ENCODE measurements around the gene SERPINA1. TPM values are rescaled to one million over a fixed set of nuclear protein-coding genes. Genes with fewer than 3 reads are reported as not detected.

SERPINA1 gene
- total RNA-seq, 1 experiment from 2014 or later, result not detected

DNA sequence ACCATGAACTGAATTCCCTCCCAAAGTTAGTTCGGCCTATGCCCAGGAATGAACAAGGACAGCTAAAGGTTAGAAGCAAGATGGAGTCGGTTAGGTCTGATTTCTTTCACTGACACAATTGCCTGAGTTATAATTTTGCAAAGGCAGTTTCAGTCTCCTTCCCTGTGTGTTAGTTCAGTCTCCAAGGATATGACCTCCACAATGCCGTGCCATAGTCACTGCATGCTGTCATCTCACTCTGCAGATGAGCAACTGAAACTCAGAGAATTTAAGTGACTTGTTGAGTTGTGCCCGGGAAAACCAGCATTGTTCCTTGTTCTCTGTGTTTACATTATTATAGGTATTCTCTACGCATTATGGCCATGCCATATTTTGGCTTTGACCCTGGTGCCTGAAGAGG lies 10.1 kb upstream of the SERPINA1 start:
- no peak for TF ChIP-seq EZH2 (IDR thresholded peaks at IDR 0.05; ENCODE audit: low read depth)
- Histone ChIP-seq H3K79me2 (ENCODE audit: low read depth) (no peaks in the 10 kb centered on the region), H4K20me1 (ENCODE audit: insufficient read depth) (no peaks in the 10 kb centered on the region), H3F3A (ENCODE audit: insufficient read depth, low read depth) (no peaks in the 10 kb centered on the region), H2AFZ (no peak overlapping the region), H3K27me3 (ENCODE audit: insufficient read depth, low read depth) (peaks cover 16% of the 10 kb centered on the region; the same call in 1 of the 2 replicates), H3K9me2 (ENCODE audit: insufficient read depth) (no peaks in the 10 kb centered on the region), H3K4me1 (replicated peaks; ENCODE audit: insufficient read depth) (no peaks in the 10 kb centered on the region), H3K9me3 (ENCODE audit: insufficient read depth, low read depth) (no peaks in the 10 kb centered on the region), H3K36me3 (ENCODE audit: low read depth) (no peaks in the 10 kb centered on the region), H3K27ac (no peak overlapping the region), H3K4me2 (no peak overlapping the region), H3K4me3 (no peak overlapping the region)
- ChIA-PET POLR2A (ENCODE audit: unreplicated experiment) (no interaction called here), CTCF (no interaction called here)
- BruUV-seq (replicated peaks), result no TSS peak
- no peak for DNase-seq
- intact Hi-C loops (cut with micrococcal nuclease; ENCODE audit: unreplicated experiment), result no loop called here

- no peaks in the 10 kb centered on the region for H3F3A ChIP-seq (ENCODE audit: insufficient read depth, low read depth)
- H3K9me2 ChIP-seq (ENCODE audit: insufficient read depth), result no peaks in the 10 kb centered on the region
- ChIA-PET CTCF (no interaction called here), POLR2A (ENCODE audit: unreplicated experiment) (no interaction called here)
- BruUV-seq (replicated peaks), result no TSS peak
- H3K27me3 ChIP-seq (ENCODE audit: insufficient read depth, low read depth), result peaks cover 19% of the 10 kb centered on the region; the same call in 1 of the 2 replicates
- no peak for TF ChIP-seq EZH2 (IDR thresholded peaks at IDR 0.05; ENCODE audit: low read depth)
- TF ChIP-seq, protein P1, sequence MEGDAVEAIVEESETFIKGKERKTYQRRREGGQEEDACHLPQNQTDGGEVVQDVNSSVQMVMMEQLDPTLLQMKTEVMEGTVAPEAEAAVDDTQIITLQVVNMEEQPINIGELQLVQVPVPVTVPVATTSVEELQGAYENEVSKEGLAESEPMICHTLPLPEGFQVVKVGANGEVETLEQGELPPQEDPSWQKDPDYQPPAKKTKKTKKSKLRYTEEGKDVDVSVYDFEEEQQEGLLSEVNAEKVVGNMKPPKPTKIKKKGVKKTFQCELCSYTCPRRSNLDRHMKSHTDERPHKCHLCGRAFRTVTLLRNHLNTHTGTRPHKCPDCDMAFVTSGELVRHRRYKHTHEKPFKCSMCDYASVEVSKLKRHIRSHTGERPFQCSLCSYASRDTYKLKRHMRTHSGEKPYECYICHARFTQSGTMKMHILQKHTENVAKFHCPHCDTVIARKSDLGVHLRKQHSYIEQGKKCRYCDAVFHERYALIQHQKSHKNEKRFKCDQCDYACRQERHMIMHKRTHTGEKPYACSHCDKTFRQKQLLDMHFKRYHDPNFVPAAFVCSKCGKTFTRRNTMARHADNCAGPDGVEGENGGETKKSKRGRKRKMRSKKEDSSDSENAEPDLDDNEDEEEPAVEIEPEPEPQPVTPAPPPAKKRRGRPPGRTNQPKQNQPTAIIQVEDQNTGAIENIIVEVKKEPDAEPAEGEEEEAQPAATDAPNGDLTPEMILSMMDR (conservative IDR thresholded peaks at IDR 0.05), result no peak
- no peaks in the 10 kb centered on the region for H3K79me2 ChIP-seq (ENCODE audit: low read depth)
- H3K27ac ChIP-seq, result no peak overlapping the region
- H3K36me3 ChIP-seq (ENCODE audit: low read depth), result no peaks in the 10 kb centered on the region
- H3K9me3 ChIP-seq (ENCODE audit: insufficient read depth, low read depth), result no peaks in the 10 kb centered on the region
- intact Hi-C loops (cut with micrococcal nuclease; ENCODE audit: unreplicated experiment), result no loop called here
- H3K4me2 ChIP-seq, result no peak overlapping the region
- H2AFZ ChIP-seq, result no peak overlapping the region
- no peaks in the 10 kb centered on the region for H4K20me1 ChIP-seq (ENCODE audit: insufficient read depth)
- no peaks in the 10 kb centered on the region for H3K4me1 ChIP-seq (replicated peaks; ENCODE audit: insufficient read depth)
- DNase-seq, result no peak
- H3K4me3 ChIP-seq, result no peak overlapping the region
Measured at GRCh38 chr14:94398182-94398479, 9.7 kb upstream of the SERPINA1 start.

GRCh38 chr14:94397289-94398181 lies 9.1 kb upstream of the SERPINA1 start:
- ChIA-PET POLR2A (ENCODE audit: unreplicated experiment) (no interaction called here), CTCF (no interaction called here)
- intact Hi-C loops (cut with micrococcal nuclease; ENCODE audit: unreplicated experiment), result no loop called here
- Histone ChIP-seq H3K4me3 (no peak overlapping the region), H3K79me2 (ENCODE audit: low read depth) (no peaks in the 10 kb centered on the region), H3K9me3 (ENCODE audit: insufficient read depth, low read depth) (no peaks in the 10 kb centered on the region), H3K36me3 (ENCODE audit: low read depth) (no peaks in the 10 kb centered on the region), H2AFZ (no peak overlapping the region), H3K27me3 (ENCODE audit: insufficient read depth, low read depth) (peaks cover 20% of the 10 kb centered on the region; the same call in 1 of the 2 replicates), H3K4me2 (no peak overlapping the region), H3K4me1 (replicated peaks; ENCODE audit: insufficient read depth) (no peaks in the 10 kb centered on the region), H3K9me2 (ENCODE audit: insufficient read depth) (no peaks in the 10 kb centered on the region), H3K27ac (no peak overlapping the region), H4K20me1 (ENCODE audit: insufficient read depth) (no peaks in the 10 kb centered on the region), H3F3A (ENCODE audit: insufficient read depth, low read depth) (no peaks in the 10 kb centered on the region)
- no peak for DNase-seq
- no peak for TF ChIP-seq EZH2 (IDR thresholded peaks at IDR 0.05; ENCODE audit: low read depth)
- TF ChIP-seq, protein P1 (conservative IDR thresholded peaks at IDR 0.05), result no peak
- no TSS peak for BruUV-seq (replicated peaks)

Measured in PC-9 (cell line).